CD8-positive, alpha-beta memory T cell (primary cell): Measurements from ENCODE around the gene CRNN. TPM values are rescaled to one million over a fixed set of nuclear protein-coding genes. Genes with fewer than 3 reads are reported as not detected.

Experiments
- CTCF ChIA-PET: fragments of 350-600 bp; sonication (Branson Sonifier 250); formaldehyde crosslinking; loops from one replicate; lab custom pipeline; 2021; ENCODE audit warnings: antibody characterized with exemption; lab: Charles Lee
- POLR2A ChIA-PET: fragments of 350-600 bp; sonication (Branson Sonifier 250); formaldehyde crosslinking; loops from one replicate; lab custom pipeline; 2021; ENCODE audit warnings: antibody characterized with exemption; lab: Charles Lee
- DNase-seq, 5 donors: peaks; one replicate each; pipeline versions ENCODE4 v3.0.0 to v3.0.0-alpha.2; 2020 to 2022; ENCODE audit warnings: mixed read lengths in 1 of 5
- H3K27ac ChIP-seq: one replicate; pipeline ENCODE4 v1.7.0; 2013; ENCODE audit warnings: low read depth, mild to moderate bottlenecking, low read length, moderate library complexity
- H3K27me3 ChIP-seq: 2 replicates; pipeline ENCODE4 v1.7.0; 2013; ENCODE audit warnings: low read length, mild to moderate bottlenecking; ENCODE audit not compliant: insufficient read depth, poor library complexity, severe bottlenecking
- H3K36me3 ChIP-seq: 2 replicates; pipeline ENCODE4 v1.7.0; 2013; ENCODE audit warnings: mild to moderate bottlenecking, low read length, moderate library complexity; ENCODE audit not compliant: insufficient read depth
- H3K4me1 ChIP-seq: 2 replicates; pipeline ENCODE4 v1.7.0; 2013; ENCODE audit warnings: mild to moderate bottlenecking, low read length, moderate library complexity; ENCODE audit not compliant: insufficient read depth
- H3K4me3 ChIP-seq: 2 replicates; pipeline ENCODE4 v1.7.0; 2013; ENCODE audit warnings: mild to moderate bottlenecking, low read length
- H3K9me3 ChIP-seq: 2 replicates; pipeline ENCODE4 v1.7.0; 2013; ENCODE audit warnings: mild to moderate bottlenecking, low read length
- H3K27ac Mint-ChIP-seq, 8 donors: one replicate each; pipeline ENCODE4 v1.8.0; 2020 to 2021; ENCODE audit warnings: mixed read lengths in 8 of 8, mild to moderate bottlenecking in 6 of 8, inconsistent platforms in 3 of 8, moderate library complexity in 3 of 8
- H3K27me3 Mint-ChIP-seq, 2 donors: one replicate each; pipeline ENCODE4 v1.8.0; 2020 to 2021; ENCODE audit warnings: mixed read lengths in 2 of 2, mild to moderate bottlenecking in 1 of 2, moderate library complexity in 1 of 2
- H3K36me3 Mint-ChIP-seq, 3 donors: one replicate each; pipeline ENCODE4 v1.8.0; 2020 to 2021; ENCODE audit warnings: mixed read lengths in 3 of 3, inconsistent platforms in 1 of 3, mild to moderate bottlenecking in 1 of 3
- H3K4me1 Mint-ChIP-seq, 3 donors: one replicate each; pipeline ENCODE4 v1.8.0; 2020 to 2021; ENCODE audit warnings: mixed read lengths in 3 of 3, inconsistent platforms in 1 of 3, mild to moderate bottlenecking in 1 of 3
- H3K4me3 Mint-ChIP-seq, 7 donors: one replicate each; pipeline ENCODE4 v1.8.0; 2020 to 2021; ENCODE audit warnings: mixed read lengths in 7 of 7, mild to moderate bottlenecking in 6 of 7, moderate library complexity in 4 of 7, inconsistent platforms in 2 of 7
- H3K9me3 Mint-ChIP-seq, 5 donors: one replicate each; pipeline ENCODE4 v1.8.0; 2020 to 2022; ENCODE audit warnings: mixed read lengths in 5 of 5, mild to moderate bottlenecking in 3 of 5, moderate library complexity in 2 of 5, inconsistent platforms in 1 of 5
- polyA plus RNA-seq: library from polyadenylated mRNA; unstranded; fragments of 300-500 nt; fragmentation: Illumina TruSeq; gene quantifications from one replicate; pipeline ENCODE4 v1.2.3, GENCODE V29; 2021
- total RNA-seq, 2 experiments: library from RNA; stranded (reverse); gene quantifications; one replicate each; pipeline ENCODE4 v1.2.3, GENCODE V29; 2021

CRNN gene
- total and polyA plus RNA-seq, 3 experiments from 2014 or later: not detected

- Mint-ChIP-seq H3K27me3 (peaks cover 7 to 17% of the 10 kb centered on the region in 2 donors), H3K4me1 (peaks cover 3 to 6% (median 4%) of the 10 kb centered on the region in 3 donors), H3K9me3 (no peaks in the 10 kb centered on the region), H3K4me3 (no peak overlapping the region), H3K27ac (no peak overlapping the region), H3K36me3 (no peaks in the 10 kb centered on the region)
- no peaks in the 10 kb centered on the region for H3K4me1 ChIP-seq
- CTCF ChIA-PET: interaction anchor here (0.8 to 2.9 kb wide), 3 partner anchors 16 to 253 kb away, joined by 3 to 29 read pairs (median 8); no protein-coding TSS in a partner anchor
- POLR2A ChIA-PET: no interaction called here
- H3K27me3 ChIP-seq: no peaks in the 10 kb centered on the region
- DNase-seq: no peak
- H3K9me3 ChIP-seq: no peaks in the 10 kb centered on the region
- no peaks in the 10 kb centered on the region for H3K36me3 ChIP-seq
- H3K4me3 ChIP-seq: no peak overlapping the region
- H3K27ac ChIP-seq: no peak overlapping the region
These were observed 28.2 kb upstream of the CRNN start for GRCh38 chr1:152442301-152442700.

GRCh38 chr1:152441756-152442155 is 27.7 kb upstream of the CRNN start:
- DNase-seq: no peak
- Histone ChIP-seq H3K36me3 (no peaks in the 10 kb centered on the region), H3K4me3 (no peak overlapping the region), H3K9me3 (no peaks in the 10 kb centered on the region), H3K27me3 (no peaks in the 10 kb centered on the region), H3K4me1 (no peaks in the 10 kb centered on the region), H3K27ac (no peak overlapping the region)
- Mint-ChIP-seq H3K36me3 (no peaks in the 10 kb centered on the region), H3K4me1 (peaks cover 3 to 6% (median 4%) of the 10 kb centered on the region in 3 donors), H3K27ac (no peak overlapping the region), H3K9me3 (no peaks in the 10 kb centered on the region), H3K27me3 (peaks cover 7 to 23% of the 10 kb centered on the region in 2 donors), H3K4me3 (no peak overlapping the region)
- ChIA-PET CTCF (interaction anchor here (0.8 to 2.9 kb wide), 9 partner anchors 13 to 388 kb away, joined by 3 to 29 read pairs (median 8); no protein-coding TSS in a partner anchor), POLR2A (no interaction called here)

GRCh38 chr1:152440635-152441471 is 26.8 kb upstream of the CRNN start:
- H3K4me3 Mint-ChIP-seq: no peak overlapping the region
- H3K27ac Mint-ChIP-seq: peak overlapping the region in 2 of 8 donors; percentile 39 to 79
- no peaks in the 10 kb centered on the region for H3K9me3 Mint-ChIP-seq
- ChIA-PET POLR2A (no interaction called here), CTCF (interaction anchor here (0.6 to 2.9 kb wide), 20 partner anchors 9 to 392 kb away, joined by 3 to 29 read pairs (median 4); no protein-coding TSS in a partner anchor)
- DNase-seq: peak; percentile 40 to 80 (median 52)
- no peaks in the 10 kb centered on the region for H3K27me3 ChIP-seq
- H3K4me3 ChIP-seq: no peak overlapping the region
- no peak overlapping the region for H3K27ac ChIP-seq
- no peaks in the 10 kb centered on the region for H3K36me3 ChIP-seq
- H3K36me3 Mint-ChIP-seq: no peaks in the 10 kb centered on the region
- no peaks in the 10 kb centered on the region for H3K4me1 ChIP-seq
- peaks cover 10 to 32% of the 10 kb centered on the region in 2 donors for H3K27me3 Mint-ChIP-seq
- H3K4me1 Mint-ChIP-seq: peaks cover 3 to 6% (median 4%) of the 10 kb centered on the region in 3 donors
- no peaks in the 10 kb centered on the region for H3K9me3 ChIP-seq

GRCh38 chr1:152436593-152437496 is 22.8 kb upstream of the CRNN start:
- Mint-ChIP-seq H3K27me3 (peaks cover 7 to 35% of the 10 kb centered on the region in 2 donors), H3K4me1 (peaks cover 3 to 6% (median 4%) of the 10 kb centered on the region in 3 donors), H3K9me3 (peaks cover 0 to 2% (median 0%) of the 10 kb centered on the region in 5 donors), H3K27ac (no peak overlapping the region), H3K4me3 (no peak overlapping the region), H3K36me3 (no peaks in the 10 kb centered on the region)
- Histone ChIP-seq H3K4me1 (no peaks in the 10 kb centered on the region), H3K27me3 (no peaks in the 10 kb centered on the region), H3K9me3 (no peaks in the 10 kb centered on the region), H3K27ac (no peak overlapping the region), H3K4me3 (no peak overlapping the region), H3K36me3 (no peaks in the 10 kb centered on the region)
- ChIA-PET POLR2A (no interaction called here), CTCF (interaction anchor here (1.5 to 2.6 kb wide), 2 partner anchors 21 to 248 kb away, joined by 8 to 10 read pairs; no protein-coding TSS in a partner anchor)
- no peak for DNase-seq

GRCh38 chr1:152427458-152427857 is 13.4 kb upstream of the CRNN start:
- Mint-ChIP-seq H3K4me3 (no peak overlapping the region), H3K4me1 (no peaks in the 10 kb centered on the region), H3K27me3 (peaks cover 5 to 9% of the 10 kb centered on the region in 2 donors), H3K9me3 (peaks cover 9 to 20% (median 12%) of the 10 kb centered on the region in 5 donors), H3K36me3 (peaks cover 0 to 5% (median 0%) of the 10 kb centered on the region in 3 donors), H3K27ac (no peak overlapping the region)
- DNase-seq: no peak
- ChIA-PET POLR2A (no interaction called here), CTCF (interaction anchor here (1.4 kb wide), 1 partner anchor 13 kb away, joined by 4 read pairs; no protein-coding TSS in a partner anchor)
- H3K9me3 ChIP-seq: no peaks in the 10 kb centered on the region
- H3K4me1 ChIP-seq: no peaks in the 10 kb centered on the region
- H3K27me3 ChIP-seq: no peaks in the 10 kb centered on the region
- H3K27ac ChIP-seq: no peak overlapping the region
- no peak overlapping the region for H3K4me3 ChIP-seq
- no peaks in the 10 kb centered on the region for H3K36me3 ChIP-seq

GRCh38 chr1:152426731-152427130 is 12.7 kb upstream of the CRNN start:
- no peak overlapping the region for H3K27ac ChIP-seq
- no peak overlapping the region for H3K27ac Mint-ChIP-seq
- ChIA-PET CTCF (interaction anchor here (1.4 kb wide), 1 partner anchor 14 kb away, joined by 4 read pairs; no protein-coding TSS in a partner anchor), POLR2A (no interaction called here)
- no peak overlapping the region for H3K4me3 Mint-ChIP-seq
- H3K27me3 Mint-ChIP-seq: peaks cover 5 to 14% of the 10 kb centered on the region in 2 donors
- peaks cover 0 to 5% (median 0%) of the 10 kb centered on the region in 3 donors for H3K36me3 Mint-ChIP-seq
- H3K27me3 ChIP-seq: no peaks in the 10 kb centered on the region
- H3K9me3 Mint-ChIP-seq: peaks cover 9 to 20% (median 12%) of the 10 kb centered on the region in 5 donors
- H3K4me3 ChIP-seq: no peak overlapping the region
- no peaks in the 10 kb centered on the region for H3K9me3 ChIP-seq
- no peak for DNase-seq
- no peaks in the 10 kb centered on the region for H3K4me1 Mint-ChIP-seq
- no peaks in the 10 kb centered on the region for H3K36me3 ChIP-seq
- no peaks in the 10 kb centered on the region for H3K4me1 ChIP-seq

- Histone ChIP-seq H3K9me3 (no peaks in the 10 kb centered on the region), H3K4me1 (no peaks in the 10 kb centered on the region), H3K4me3 (no peak overlapping the region), H3K36me3 (no peaks in the 10 kb centered on the region), H3K27me3 (no peaks in the 10 kb centered on the region), H3K27ac (no peak overlapping the region)
- H3K27ac Mint-ChIP-seq: no peak overlapping the region
- no peak overlapping the region for H3K4me3 Mint-ChIP-seq
- DNase-seq: no peak
- peaks cover 0 to 5% (median 0%) of the 10 kb centered on the region in 3 donors for H3K36me3 Mint-ChIP-seq
- peaks cover 9 to 40% of the 10 kb centered on the region in 2 donors for H3K27me3 Mint-ChIP-seq
- POLR2A ChIA-PET: no interaction called here
- H3K9me3 Mint-ChIP-seq: peaks cover 9 to 19% (median 14%) of the 10 kb centered on the region in 5 donors
- CTCF ChIA-PET: no interaction called here
- no peaks in the 10 kb centered on the region for H3K4me1 Mint-ChIP-seq
These were observed 5.9 kb upstream of the CRNN start for GRCh38 chr1:152419917-152420316.
